Aorta (tissue), 5 donors: ENCODE data around the gene PLXNA2. TPM values are rescaled to one million over a fixed set of nuclear protein-coding genes. Genes with fewer than 3 reads are reported as not detected.

Experiments
- ATAC-seq: fragments of 200-7000 bp; cut with Tn5 transposase; one replicate; pipeline ENCODE4 v1.9.1; 2022; ENCODE audit warnings: moderate library complexity; ENCODE audit not compliant: low FRiP score
- DNase-seq, 2 donors: peaks; one replicate each; pipeline ENCODE4 v3.0.0-alpha.2; 2020
- H3K27ac ChIP-seq, 2 donors: one replicate each; pipeline ENCODE4 v1.5.1; 2013; ENCODE audit warnings: low read length in 2 of 2, mild to moderate bottlenecking in 2 of 2, moderate library complexity in 2 of 2, control low read depth in 1 of 2, inconsistent platforms in 1 of 2, low read depth in 1 of 2
- H3K27me3 ChIP-seq, 2 donors: one replicate each; pipeline ENCODE4 v1.6.1; 2013; ENCODE audit warnings: control low read depth in 1 of 2, low read length in 1 of 2, mild to moderate bottlenecking in 1 of 2, moderate library complexity in 1 of 2; ENCODE audit not compliant: insufficient read depth in 2 of 2, control insufficient read depth in 1 of 2
- H3K36me3 ChIP-seq, 2 donors: one replicate each; pipeline ENCODE4 v1.6.1; 2013; ENCODE audit warnings: control low read depth in 1 of 2, low read length in 1 of 2, mild to moderate bottlenecking in 1 of 2; ENCODE audit not compliant: insufficient read depth in 2 of 2, control insufficient read depth in 1 of 2
- H3K4me1 ChIP-seq, 2 donors: one replicate each; pipeline ENCODE4 v1.6.1; 2013; ENCODE audit warnings: low read length in 2 of 2, control low read depth in 1 of 2, mild to moderate bottlenecking in 1 of 2, moderate library complexity in 1 of 2; ENCODE audit not compliant: insufficient read depth in 2 of 2, control insufficient read depth in 1 of 2
- H3K4me3 ChIP-seq, 2 donors: one replicate each; pipeline ENCODE4 v1.5.1; 2013; ENCODE audit warnings: low read length in 2 of 2, control low read depth in 1 of 2, mild to moderate bottlenecking in 1 of 2
- H3K9me3 ChIP-seq: one replicate; pipeline ENCODE4 v1.6.1; 2013; ENCODE audit warnings: mild to moderate bottlenecking, low read length; ENCODE audit not compliant: control insufficient read depth
- WGBS, 2 donors: extraction: QIAGEN DNeasy Blood & Tissue Kit; methylation state at CpG; one replicate each; pipeline ENCODE4 v1.1.7; 2013; 5-methylcytosine and 5-hydroxymethylcytosine counted together
- intact Hi-C, 2 donors: fragments of 100-400 bp; cut with DNase I; formaldehyde crosslinking; loops; one replicate each; pipeline versions ENCODE4 v1.14.2 to v1.15.0; 2022
- polyA plus RNA-seq, 2 donors: library from polyadenylated mRNA; stranded (reverse); fragments of 200-250 nt; gene quantifications; one replicate each; pipeline ENCODE4 v1.2.3, GENCODE V29; 2013
- total RNA-seq, 2 donors: library from RNA; stranded (reverse); fragmentation: NEBNext Ultra II Directional; extraction: Animal tissue kit (Norgen Biotek cat#: 25700); gene quantifications; one replicate each; pipeline ENCODE4 v1.2.1, GENCODE V29; 2021
- donor health status: healthy with polysubstance abuse.
- donor health status: Bipolar disorder and iron deficiency.
- donor health status: DM: no; HTN: no; CAD: no.
- donor health status: DM: no; HTN: no; CAD: no.
- donor health status: DM: yes; HTN: yes; CAD: no.

PLXNA2 gene
- total and polyA plus RNA-seq, 4 donors, result 2.9 to 37.3 (median 30.0) TPM

DNA sequence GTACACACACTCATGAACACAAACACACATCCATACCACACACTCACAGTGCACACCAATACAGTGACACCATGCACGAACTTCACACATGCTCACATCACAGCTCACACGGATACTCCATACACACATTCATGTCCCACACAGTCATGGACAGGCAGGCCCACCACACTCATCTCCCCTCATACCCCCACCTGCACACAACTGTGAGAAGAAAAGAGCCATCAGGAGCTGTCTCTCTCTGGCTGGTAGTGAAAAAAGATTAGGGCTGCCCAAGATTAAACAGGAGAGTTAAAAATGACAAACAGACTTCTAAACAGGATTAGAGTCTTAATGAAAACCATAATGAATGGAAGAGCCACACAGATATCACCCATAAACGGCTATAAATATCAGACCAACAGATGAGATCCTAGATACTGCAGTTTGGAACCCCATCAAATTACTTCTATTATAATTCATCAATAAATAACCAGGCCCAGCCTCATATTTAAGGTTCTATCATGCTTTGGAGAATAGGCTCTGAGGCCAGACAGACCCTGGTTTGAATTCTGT, 122.3 kb downstream of the PLXNA2 start:
- H3K4me3 ChIP-seq, result no peak overlapping the region
- no peaks in the 10 kb centered on the region for H3K9me3 ChIP-seq
- H3K36me3 ChIP-seq, result no peaks in the 10 kb centered on the region
- H3K27ac ChIP-seq, result no peak overlapping the region
- H3K4me1 ChIP-seq, result peaks cover 0 to 6% of the 10 kb centered on the region in 2 donors
- 94 to 95% methylated on average over 3 of the region's 3 CpGs for WGBS, 2 donors
- ATAC-seq (no peak), DNase-seq (no peak)
- H3K27me3 ChIP-seq, result no peaks in the 10 kb centered on the region
- intact Hi-C loops, result no loop called here

DNA sequence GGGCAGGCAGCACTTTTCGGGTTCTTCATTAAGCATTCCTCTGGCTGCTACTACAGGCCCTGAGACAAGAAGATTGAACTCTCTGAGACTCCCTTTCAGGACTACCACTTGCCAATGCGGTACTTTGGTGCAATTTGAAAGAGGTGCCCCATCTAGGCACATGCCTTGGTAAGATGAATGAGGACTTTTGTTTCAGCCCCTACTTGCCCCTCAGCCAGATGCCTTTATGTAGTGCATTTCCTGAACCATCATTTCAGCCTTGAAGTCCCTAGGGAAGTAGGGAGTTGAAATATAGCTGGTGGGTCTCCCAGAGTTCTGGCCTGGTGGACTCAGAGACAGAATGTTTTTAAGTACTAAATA, 123.8 kb downstream of the PLXNA2 start:
- Histone ChIP-seq H3K4me3 (no peak overlapping the region), H3K36me3 (no peaks in the 10 kb centered on the region), H3K9me3 (no peaks in the 10 kb centered on the region), H3K27ac (peak overlapping the region in 1 of 2 donors; percentile 26), H3K27me3 (no peaks in the 10 kb centered on the region), H3K4me1 (peaks cover 0 to 6% of the 10 kb centered on the region in 2 donors)
- intact Hi-C loops, result no loop called here
- no peak for DNase-seq
- WGBS, 2 donors, result 10 to 34% methylated on average over 2 of the region's 2 CpGs
- ATAC-seq, result peak; percentile 20

DNA sequence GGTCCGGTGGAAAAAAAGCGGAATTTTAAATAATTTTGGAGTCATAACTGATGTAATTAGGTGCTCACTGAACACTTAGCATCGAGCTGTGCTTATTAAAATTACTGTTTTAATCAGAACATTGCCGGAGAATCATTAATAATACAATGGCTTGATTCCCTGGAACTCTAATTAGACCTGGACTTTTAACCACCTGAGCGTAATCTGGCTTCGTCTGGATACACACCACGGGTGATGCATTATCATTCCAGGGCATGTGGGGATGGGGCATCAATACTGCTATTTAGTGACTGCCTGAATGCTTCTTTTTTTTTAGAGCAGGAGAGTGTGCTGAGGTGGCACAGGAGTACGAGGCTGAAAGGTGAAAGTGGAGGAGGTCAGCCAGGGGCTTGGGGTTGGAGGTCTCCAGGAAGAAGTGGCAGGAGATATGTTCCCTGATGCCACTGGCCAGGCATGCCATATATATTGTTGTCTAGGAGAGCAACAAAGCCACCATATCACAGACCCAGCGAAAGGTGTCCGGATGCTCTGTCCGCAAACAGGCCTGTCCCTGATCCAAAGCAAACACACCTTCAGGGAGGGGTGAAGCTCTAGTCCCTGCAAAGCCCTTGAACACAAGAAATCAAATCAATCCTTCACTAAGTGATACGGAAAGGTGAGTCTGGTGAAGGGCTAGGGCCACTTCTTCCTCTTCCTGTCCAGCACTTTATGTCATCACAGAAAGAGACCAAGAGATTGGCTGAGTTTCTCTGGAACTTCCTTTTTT, 125.2 kb downstream of the PLXNA2 start:
- peaks cover 0 to 6% of the 10 kb centered on the region in 2 donors for H3K4me1 ChIP-seq
- no peak for ATAC-seq
- WGBS, 2 donors, result 85 to 88% methylated on average over 12 of the region's 12 CpGs

DNA sequence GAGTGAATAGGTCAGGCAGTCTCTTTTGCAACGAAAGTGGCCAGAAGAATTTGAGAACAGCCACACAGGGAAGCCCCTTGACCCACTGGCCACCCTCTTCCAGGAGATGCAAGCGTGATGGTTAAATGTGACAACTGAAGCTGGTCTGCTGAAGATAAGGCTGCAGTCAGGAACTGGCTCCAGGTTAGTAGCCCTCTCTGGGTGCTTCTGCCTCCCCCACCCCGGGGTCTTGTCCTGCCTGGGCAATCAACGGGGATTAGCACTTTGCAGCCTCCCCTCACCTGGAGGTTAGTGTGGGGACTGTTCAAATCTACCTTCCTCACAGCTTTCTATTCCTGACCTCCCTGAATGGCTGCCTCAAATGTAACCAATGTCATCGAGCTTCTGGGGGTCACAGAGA, 125.9 kb downstream of the PLXNA2 start:
- no peaks in the 10 kb centered on the region for H3K27me3 ChIP-seq
- ATAC-seq (no peak), DNase-seq (no peak)
- H3K4me1 ChIP-seq, result peaks cover 0 to 6% of the 10 kb centered on the region in 2 donors
- H3K4me3 ChIP-seq, result no peak overlapping the region
- H3K27ac ChIP-seq, result no peak overlapping the region
- 88% methylated on average over 5 of the region's 5 CpGs for WGBS, 2 donors
- intact Hi-C loops, result no loop called here
- no peaks in the 10 kb centered on the region for H3K36me3 ChIP-seq
- no peaks in the 10 kb centered on the region for H3K9me3 ChIP-seq

More for the DNA sequence above, 125.2 kb downstream of the PLXNA2 start:
- Histone ChIP-seq H3K27me3 (no peaks in the 10 kb centered on the region), H3K36me3 (no peaks in the 10 kb centered on the region), H3K9me3 (no peaks in the 10 kb centered on the region), H3K27ac (no peak overlapping the region), H3K4me3 (no peak overlapping the region)
- DNase-seq, result no peak
- intact Hi-C loops, result no loop called here

DNA sequence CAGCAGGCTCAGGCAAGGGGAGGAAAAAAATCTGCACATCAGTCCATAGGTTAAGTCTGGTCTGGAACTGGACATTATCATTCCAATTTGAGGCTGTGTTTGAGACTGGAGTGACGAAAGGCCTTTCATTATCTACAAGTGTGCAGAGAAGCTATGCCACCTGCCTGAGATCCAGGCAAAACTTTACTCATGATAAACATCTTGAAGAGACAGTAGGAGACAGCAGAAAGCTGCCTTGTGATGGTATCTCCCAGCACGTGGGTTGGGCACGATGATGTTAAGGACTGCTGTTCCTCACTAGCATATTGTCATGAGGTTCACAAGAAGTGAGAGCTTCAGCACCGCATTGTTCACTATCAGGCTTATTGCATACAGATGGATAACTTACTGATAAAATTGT, 126.4 kb downstream of the PLXNA2 start:
- no peaks in the 10 kb centered on the region for H3K36me3 ChIP-seq
- DNase-seq (no peak), ATAC-seq (no peak)
- intact Hi-C loops, result no loop called here
- H3K9me3 ChIP-seq, result no peaks in the 10 kb centered on the region
- peaks cover 0 to 6% of the 10 kb centered on the region in 2 donors for H3K4me1 ChIP-seq
- no peak overlapping the region for H3K4me3 ChIP-seq
- WGBS, 2 donors, result 88 to 89% methylated on average over 4 of the region's 4 CpGs
- H3K27me3 ChIP-seq, result no peaks in the 10 kb centered on the region
- H3K27ac ChIP-seq, result no peak overlapping the region

DNA sequence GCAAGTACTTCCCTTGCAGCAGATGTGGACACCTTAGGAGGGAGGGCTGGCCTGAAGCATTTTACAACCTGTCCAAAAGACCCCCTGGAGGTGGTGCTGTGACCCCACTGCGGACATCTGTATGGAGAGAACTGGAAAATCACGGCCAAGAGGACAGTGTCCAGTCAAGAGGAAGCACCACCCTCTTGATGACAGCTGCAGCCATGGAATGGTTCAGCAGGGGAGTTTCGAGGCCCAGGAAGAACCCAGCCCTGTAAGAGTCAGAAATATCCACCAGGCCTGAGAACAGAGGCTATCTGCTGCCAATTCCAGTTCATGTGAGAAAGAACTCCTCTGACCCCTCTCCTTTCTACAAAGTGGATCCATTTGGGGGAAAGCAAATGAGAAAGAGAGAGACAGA, 126.8 kb downstream of the PLXNA2 start:
- DNase-seq, result no peak
- H3K9me3 ChIP-seq, result no peaks in the 10 kb centered on the region
- intact Hi-C loops, result no loop called here
- 74 to 82% methylated on average over 3 of the region's 3 CpGs for WGBS, 2 donors
- no peaks in the 10 kb centered on the region for H3K27me3 ChIP-seq
- peaks cover 0 to 6% of the 10 kb centered on the region in 2 donors for H3K4me1 ChIP-seq
- H3K36me3 ChIP-seq, result no peaks in the 10 kb centered on the region
- no peak overlapping the region for H3K4me3 ChIP-seq
- no peak for ATAC-seq
- H3K27ac ChIP-seq, result no peak overlapping the region

DNA sequence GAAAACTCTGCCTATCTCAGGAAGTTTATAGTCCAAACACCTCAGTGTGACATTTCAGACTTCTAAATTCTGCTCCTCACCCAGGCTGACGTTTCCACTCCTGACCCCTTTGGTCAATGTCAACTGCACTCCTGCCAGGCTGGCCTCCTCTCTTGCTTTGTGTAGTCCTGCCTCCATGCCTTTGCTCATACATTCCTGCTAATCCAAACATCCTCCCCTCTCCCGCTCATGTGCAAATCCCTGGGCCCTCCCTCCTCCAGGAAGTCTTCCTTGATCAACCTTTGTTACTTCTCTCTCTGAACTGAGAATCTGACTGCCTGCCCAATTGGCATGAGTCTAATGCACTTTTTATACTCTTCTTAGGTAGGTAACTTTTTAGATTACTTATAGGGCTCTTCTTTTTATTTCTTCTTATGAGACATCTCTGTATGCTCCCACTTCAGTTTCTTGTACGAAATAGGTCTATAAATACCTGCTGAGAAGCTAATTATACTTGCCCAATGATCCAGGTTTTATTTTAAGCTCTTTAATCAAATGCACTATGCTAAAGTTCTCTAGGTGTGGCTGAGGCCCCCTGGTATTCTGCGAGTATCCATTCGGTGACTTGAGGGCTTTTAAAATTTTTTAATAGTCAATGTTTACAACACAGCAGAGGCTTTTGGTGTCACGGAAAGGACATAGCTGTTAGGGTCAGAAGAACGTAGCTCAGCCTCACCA, 128.1 kb downstream of the PLXNA2 start:
- no peak overlapping the region for H3K4me3 ChIP-seq
- no peaks in the 10 kb centered on the region for H3K9me3 ChIP-seq
- no peaks in the 10 kb centered on the region for H3K36me3 ChIP-seq
- H3K4me1 ChIP-seq, result peaks cover 0 to 6% of the 10 kb centered on the region in 2 donors
- H3K27me3 ChIP-seq, result no peaks in the 10 kb centered on the region
- no peak for ATAC-seq
- 79 to 82% methylated on average over 7 of the region's 7 CpGs for WGBS, 2 donors
- no peak overlapping the region for H3K27ac ChIP-seq
- intact Hi-C loops, result no loop called here
- no peak for DNase-seq

DNA sequence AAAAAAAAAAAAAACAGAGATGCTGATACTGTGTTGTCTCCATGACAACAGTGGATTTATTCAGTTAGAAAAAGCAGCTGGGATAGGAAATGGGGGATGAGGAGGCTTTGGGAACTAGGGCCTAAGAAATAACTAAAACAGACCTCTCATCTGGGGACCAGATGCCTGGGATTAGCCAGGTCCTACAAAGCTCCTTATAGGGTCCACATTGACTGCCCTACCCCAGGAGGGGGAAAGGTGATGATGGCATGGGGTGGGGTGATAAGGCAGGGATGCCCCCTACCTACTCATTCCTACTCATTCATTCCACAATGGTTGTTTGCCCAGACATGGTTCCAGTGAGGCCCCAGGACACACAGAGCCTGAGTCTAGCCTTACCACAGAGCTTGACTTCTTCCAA, 131.2 kb downstream of the PLXNA2 start:
- no peak overlapping the region for H3K4me3 ChIP-seq
- DNase-seq (no peak), ATAC-seq (no peak)
- no peak overlapping the region for H3K27ac ChIP-seq
- no peaks in the 10 kb centered on the region for H3K4me1 ChIP-seq
- H3K27me3 ChIP-seq, result no peaks in the 10 kb centered on the region
- intact Hi-C loops, result no loop called here
- H3K36me3 ChIP-seq, result no peaks in the 10 kb centered on the region
- no peaks in the 10 kb centered on the region for H3K9me3 ChIP-seq

DNA sequence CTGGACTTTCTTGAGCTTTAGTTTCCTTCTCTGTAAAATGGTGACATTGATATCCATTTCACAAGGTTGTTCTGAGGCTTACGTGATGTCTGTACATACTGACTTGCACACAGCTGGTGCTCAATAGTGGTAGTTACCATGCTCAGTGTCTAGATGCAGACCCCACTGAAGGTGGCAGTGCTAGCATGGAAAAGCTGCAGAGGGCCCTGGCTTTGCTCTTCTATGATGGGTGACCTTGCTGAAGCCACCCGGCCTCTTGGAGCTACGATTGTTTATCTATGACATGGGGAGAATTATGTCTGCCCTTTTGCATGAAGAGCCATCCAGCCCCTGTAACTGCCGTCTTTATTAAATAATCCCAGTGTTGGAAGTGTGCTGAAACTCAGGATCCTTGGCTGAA, 131.8 kb downstream of the PLXNA2 start:
- no peaks in the 10 kb centered on the region for H3K36me3 ChIP-seq
- H3K4me1 ChIP-seq, result no peaks in the 10 kb centered on the region
- no peaks in the 10 kb centered on the region for H3K9me3 ChIP-seq
- H3K27ac ChIP-seq, result no peak overlapping the region
- H3K4me3 ChIP-seq, result no peak overlapping the region
- intact Hi-C loops, result no loop called here
- H3K27me3 ChIP-seq, result no peaks in the 10 kb centered on the region
- DNase-seq (no peak), ATAC-seq (no peak)
- 81 to 83% methylated on average over 4 of the region's 4 CpGs for WGBS, 2 donors
